ENCODE data around the gene RNF34. TPM values are rescaled to one million over a fixed set of nuclear protein-coding genes. Genes with fewer than 3 reads are reported as not detected.

The RNF34 gene
- total and polyA plus RNA-seq, 2 of the 13 experiments (the other 11 are each of a cell fraction or from before 2014, with no cell fraction given) = 36.8 to 53.2 TPM

- TF ChIP-seq IRF9 (CRISPR knock-in tag; IDR thresholded peaks at IDR 0.05; ENCODE audit: borderline replicate concordance) = no peak
Measured at GRCh38 chr12:121427556-121428050, 27.7 kb downstream of the RNF34 start (continued).

GRCh38 chr12:121428883-121429282 is 29.0 kb downstream of the RNF34 start:
- BruUV-seq (replicated peaks) = no TSS peak
- Histone ChIP-seq H3K27me3 (ENCODE audit: control insufficient read depth in 1 of 2, insufficient read depth in 2 of 2, low read length in 2 of 2) (no peaks in the 10 kb centered on the region), H2AFZ (ENCODE audit: low read length) (no peak overlapping the region), H4K20me1 (ENCODE audit: insufficient read depth, low read length) (no peaks in the 10 kb centered on the region), H3K27ac (ENCODE audit: extremely low read length, insufficient read depth, low read length) (no peak overlapping the region), H3K9me3 (ENCODE audit: low read length) (no peaks in the 10 kb centered on the region), H3K4me1 (ENCODE audit: insufficient read depth, low read length) (no peaks in the 10 kb centered on the region), H3K4me3 (replicated peaks in 1 of 3; ENCODE audit: insufficient read depth in 1 of 3, low read depth in 2 of 3, low read length in 3 of 3) (no peak overlapping the region), H3K9ac (ENCODE audit: insufficient read depth, low read depth, low read length) (no peak overlapping the region), H3K36me3 (replicated peaks in 1 of 2; ENCODE audit: control insufficient read depth in 1 of 2, insufficient read depth in 2 of 2, low read length in 2 of 2) (peaks cover 30 to 78% of the 10 kb centered on the region in 2 experiments), H3K79me2 (ENCODE audit: insufficient read depth, low read length) (no peaks in the 10 kb centered on the region), H3K4me2 (ENCODE audit: low read depth, low read length) (no peak overlapping the region)
- no peak for ATAC-seq
- ChIA-PET POLR2A (no interaction called here), CTCF (ENCODE audit: low intra/inter-chr PET ratio, low total read pairs) (no interaction called here)
- no peak for FAIRE-seq
- no peak for DNase-seq (ENCODE audit: low spot score)
- 95% methylated on average over 6 of the region's 6 CpGs for WGBS (ENCODE audit: low lambda C conversion rate)
- in situ Hi-C loops (cut with HindIII; ENCODE audit: extremely low pct_ligation_motif_present, low pct_unique_long_range_greater_than_20kb) = no loop called here
- intact Hi-C loops (cut with micrococcal nuclease; ENCODE audit: unreplicated experiment) = no loop called here
- no peak for TF ChIP-seq PCBP1 (IDR thresholded peaks at IDR 0.05; ENCODE audit: borderline replicate concordance, low read depth, low read length)
- TF ChIP-seq ZNF577 (CRISPR knock-in tag; IDR thresholded peaks at IDR 0.05; ENCODE audit: borderline replicate concordance, low read depth) = no peak
- TF ChIP-seq ZFY (CRISPR knock-in tag; IDR thresholded peaks at IDR 0.05) = no peak
- TF ChIP-seq CENPT (CRISPR knock-in tag; IDR thresholded peaks at IDR 0.05; ENCODE audit: low read depth) = no peak
- no peak for TF ChIP-seq RNF219 (CRISPR knock-in tag; IDR thresholded peaks at IDR 0.05)
- TF ChIP-seq MAFK (conservative IDR thresholded peaks at IDR 0.05 in 1 of 2, IDR thresholded peaks at IDR 0.05 in 1 of 2; ENCODE audit: low read length in 2 of 2) = no peak
- no peak for TF ChIP-seq ZNF569 (CRISPR knock-in tag; IDR thresholded peaks at IDR 0.05; ENCODE audit: borderline replicate concordance)
- TF ChIP-seq BCL6 (CRISPR knock-in tag; IDR thresholded peaks at IDR 0.05) = no peak
- TF ChIP-seq ZFP36 (IDR thresholded peaks at IDR 0.05; ENCODE audit: borderline replicate concordance, low read depth, low read length, partially characterized antibody) = no peak
- TF ChIP-seq ZBTB21 (CRISPR knock-in tag; IDR thresholded peaks at IDR 0.05) = no peak
- no peak for TF ChIP-seq ZFP82 (CRISPR knock-in tag; IDR thresholded peaks at IDR 0.05; ENCODE audit: borderline replicate concordance)
